OCI-LY1 (cell line): ENCODE measurements around the gene ZNF74.
"Not testable (repeated sequence)": the region's sequence is repeated elsewhere in the genome, so short reads cannot be mapped to it uniquely, and the experiment has no call there.

ENCODE experiments used
- H2AFZ ChIP-seq: fragments of 200-600 bp; sonication (generic), shearing (Covaris generic); 2 replicates; pipeline ENCODE4 v1.6.0; 2014; ENCODE audit warnings: antibody characterized with exemption, mild to moderate bottlenecking, low read length
- H3F3A ChIP-seq: fragments of 200-600 bp; sonication (generic), shearing (Covaris generic); 2 replicates; pipeline ENCODE4 v1.6.0; 2014; ENCODE audit warnings: mild to moderate bottlenecking, antibody characterized with exemption, low read length, moderate library complexity; ENCODE audit not compliant: insufficient read depth
- H3K27ac ChIP-seq: fragments of 200-600 bp; sonication (generic); 2 replicates; pipeline ENCODE4 v1.5.1; 2014; ENCODE audit warnings: low read length, mixed run types, mild to moderate bottlenecking, low read depth; ENCODE audit not compliant: poor library complexity, severe bottlenecking
- H3K27me3 ChIP-seq: fragments of 200-600 bp; sonication (generic); 2 replicates; pipeline ENCODE4 v1.6.0; 2014; ENCODE audit warnings: antibody characterized with exemption, mild to moderate bottlenecking, low read length, moderate library complexity; ENCODE audit not compliant: insufficient read depth
- H3K36me3 ChIP-seq: fragments of 200-600 bp; sonication (generic); 2 replicates; pipeline ENCODE4 v1.6.1; 2014; ENCODE audit warnings: mild to moderate bottlenecking, antibody characterized with exemption, low read length, moderate library complexity, mixed read lengths; ENCODE audit not compliant: insufficient read depth
- H3K4me1 ChIP-seq: fragments of 200-600 bp; sonication (generic); 2 replicates; pipeline ENCODE4 v1.5.1; 2014; ENCODE audit warnings: mild to moderate bottlenecking, low read length, moderate library complexity; ENCODE audit not compliant: insufficient read depth, severe bottlenecking
- H3K4me2 ChIP-seq: fragments of 200-600 bp; sonication (generic), shearing (Covaris generic); 2 replicates; pipeline ENCODE4 v1.6.1; 2014; ENCODE audit warnings: low read length
- H3K4me3 ChIP-seq: fragments of 200-600 bp; sonication (generic); 2 replicates; pipeline ENCODE4 v1.5.1; 2014; ENCODE audit warnings: low read length, low read depth, mild to moderate bottlenecking, mixed read lengths; ENCODE audit not compliant: poor library complexity, severe bottlenecking
- H3K79me2 ChIP-seq: fragments of 200-600 bp; shearing (Covaris generic); 2 replicates; pipeline ENCODE4 v1.6.1; 2016; ENCODE audit warnings: mixed run types, low read length, mixed read lengths; ENCODE audit not compliant: insufficient read depth
- H3K9ac ChIP-seq: fragments of 200-600 bp; sonication (generic), shearing (Covaris generic); 2 replicates; pipeline ENCODE4 v1.6.1; 2014; ENCODE audit warnings: mild to moderate bottlenecking, low read length, mixed read lengths
- H3K9me2 ChIP-seq: fragments of 200-600 bp; sonication (generic), shearing (Covaris generic); 2 replicates; pipeline ENCODE4 v1.6.1; 2014; ENCODE audit warnings: low read depth, mild to moderate bottlenecking, low read length, mixed read lengths
- H3K9me3 ChIP-seq: fragments of 200-600 bp; shearing (Covaris generic); 2 replicates; pipeline ENCODE4 v1.6.1; 2014; ENCODE audit warnings: low read length, mixed read lengths
- H4K20me1 ChIP-seq: fragments of 200-600 bp; sonication (generic), shearing (Covaris generic); 2 replicates; pipeline ENCODE4 v1.6.0; 2016; ENCODE audit warnings: mild to moderate bottlenecking, low read length; ENCODE audit not compliant: insufficient read depth
- EZH2 ChIP-seq: fragments of 200-600 bp; sonication (generic), shearing (Covaris generic); IDR thresholded peaks from 2 replicates; pipeline ENCODE4 v1.8.0; 2017; ENCODE audit warnings: borderline replicate concordance, mixed run types, mild to moderate bottlenecking, antibody characterized with exemption, low read length, moderate library complexity, mixed read lengths
- TF ChIP-seq, protein P1 (sequence below): fragments of 200-600 bp; sonication (generic), shearing (Covaris generic); IDR thresholded peaks from 2 replicates; pipeline ENCODE4 v1.5.1; 2017; ENCODE audit warnings: mild to moderate bottlenecking, antibody characterized with exemption, low read length, moderate library complexity, mixed read lengths

Gene ZNF74

DNA sequence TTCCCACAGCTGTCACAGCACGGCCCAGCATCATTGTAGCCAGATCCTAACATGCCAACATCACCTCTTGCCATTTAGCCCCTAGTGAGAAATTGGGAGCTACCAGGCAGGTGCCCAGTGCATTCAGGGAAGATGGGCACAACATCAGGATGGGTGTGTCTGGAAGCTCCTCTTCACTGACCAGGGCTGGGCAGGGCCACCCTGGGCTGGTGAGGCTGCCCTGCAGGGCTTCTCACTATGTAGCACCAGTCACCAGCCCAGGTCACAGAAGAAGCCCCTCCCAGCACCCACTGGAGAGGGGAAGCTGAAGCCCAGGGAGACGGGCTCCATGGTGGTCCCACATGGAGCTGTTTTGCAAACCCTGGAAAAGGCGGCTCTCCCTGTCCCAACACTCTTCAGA, 13.9 kb downstream of the ZNF74 start:
- H3F3A ChIP-seq: no peaks in the 10 kb centered on the region
- no peaks in the 10 kb centered on the region for H3K4me1 ChIP-seq
- H3K36me3 ChIP-seq: no peaks in the 10 kb centered on the region
- H3K9ac ChIP-seq: no peak overlapping the region
- no peak for TF ChIP-seq EZH2
- TF ChIP-seq, protein P1, sequence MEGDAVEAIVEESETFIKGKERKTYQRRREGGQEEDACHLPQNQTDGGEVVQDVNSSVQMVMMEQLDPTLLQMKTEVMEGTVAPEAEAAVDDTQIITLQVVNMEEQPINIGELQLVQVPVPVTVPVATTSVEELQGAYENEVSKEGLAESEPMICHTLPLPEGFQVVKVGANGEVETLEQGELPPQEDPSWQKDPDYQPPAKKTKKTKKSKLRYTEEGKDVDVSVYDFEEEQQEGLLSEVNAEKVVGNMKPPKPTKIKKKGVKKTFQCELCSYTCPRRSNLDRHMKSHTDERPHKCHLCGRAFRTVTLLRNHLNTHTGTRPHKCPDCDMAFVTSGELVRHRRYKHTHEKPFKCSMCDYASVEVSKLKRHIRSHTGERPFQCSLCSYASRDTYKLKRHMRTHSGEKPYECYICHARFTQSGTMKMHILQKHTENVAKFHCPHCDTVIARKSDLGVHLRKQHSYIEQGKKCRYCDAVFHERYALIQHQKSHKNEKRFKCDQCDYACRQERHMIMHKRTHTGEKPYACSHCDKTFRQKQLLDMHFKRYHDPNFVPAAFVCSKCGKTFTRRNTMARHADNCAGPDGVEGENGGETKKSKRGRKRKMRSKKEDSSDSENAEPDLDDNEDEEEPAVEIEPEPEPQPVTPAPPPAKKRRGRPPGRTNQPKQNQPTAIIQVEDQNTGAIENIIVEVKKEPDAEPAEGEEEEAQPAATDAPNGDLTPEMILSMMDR: no peak
- H3K27ac ChIP-seq: no peak overlapping the region
- H3K79me2 ChIP-seq: no peaks in the 10 kb centered on the region
- H3K9me2 ChIP-seq: no peaks in the 10 kb centered on the region
- peaks cover 5% of the 10 kb centered on the region; the same call in 1 of the 2 replicates for H3K27me3 ChIP-seq
- no peaks in the 10 kb centered on the region for H4K20me1 ChIP-seq
- H2AFZ ChIP-seq: no peak overlapping the region
- no peaks in the 10 kb centered on the region for H3K9me3 ChIP-seq
- no peak overlapping the region for H3K4me2 ChIP-seq
- no peak overlapping the region for H3K4me3 ChIP-seq

DNA sequence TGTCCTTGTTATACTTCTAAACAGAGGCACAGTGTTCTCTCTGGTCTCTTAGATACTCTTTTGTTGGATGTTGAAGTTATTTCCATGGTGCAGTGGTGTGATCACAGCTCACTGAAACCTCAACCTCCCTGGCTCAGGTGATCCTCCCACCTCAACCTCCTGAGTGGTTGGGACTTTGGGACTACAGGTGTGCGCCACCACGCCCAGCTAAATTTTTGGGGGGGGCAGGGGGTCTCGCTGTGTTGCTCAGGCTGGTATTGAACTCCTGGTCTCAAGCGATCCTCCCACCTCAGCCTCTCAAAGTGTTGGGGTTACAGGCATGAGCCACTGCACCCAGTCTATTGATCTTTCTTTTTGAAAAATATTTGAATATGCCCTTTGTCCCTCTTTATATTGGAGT, 14.9 kb downstream of the ZNF74 start:
- Histone ChIP-seq H3K4me3 (no peak overlapping the region), H3K9me3 (no peaks in the 10 kb centered on the region), H3K36me3 (no peaks in the 10 kb centered on the region), H3K79me2 (no peaks in the 10 kb centered on the region), H2AFZ (no peak overlapping the region), H3K4me1 (no peaks in the 10 kb centered on the region), H3K27ac (no peak overlapping the region), H4K20me1 (no peaks in the 10 kb centered on the region), H3K9me2 (no peaks in the 10 kb centered on the region), H3K9ac (no peak overlapping the region), H3K27me3 (peaks cover 5% of the 10 kb centered on the region; the same call in 1 of the 2 replicates), H3F3A (no peaks in the 10 kb centered on the region), H3K4me2 (no peak overlapping the region)
- TF ChIP-seq, protein P1: no peak
- no peak for TF ChIP-seq EZH2

DNA sequence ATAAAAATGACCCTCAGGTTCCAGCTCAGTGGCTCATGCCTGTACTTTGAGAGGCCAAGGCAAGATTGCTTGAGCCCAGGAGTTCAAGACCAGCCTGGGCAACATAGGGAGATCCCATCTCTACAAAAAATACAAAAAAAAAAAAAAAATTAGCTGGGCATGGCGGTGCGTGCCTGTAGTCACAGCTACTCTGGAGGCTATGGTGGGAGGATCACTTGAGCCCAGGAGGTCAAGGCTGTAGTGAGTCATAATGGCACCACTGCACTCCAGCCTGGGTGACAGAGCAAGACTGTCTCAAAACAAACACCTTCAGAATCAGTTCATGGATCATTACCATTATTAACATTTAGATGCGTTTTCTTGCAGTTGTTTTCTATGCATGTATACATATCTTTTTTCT, 15.4 kb downstream of the ZNF74 start:
- H3K4me2 ChIP-seq, H2AFZ ChIP-seq, H3K9me3 ChIP-seq, H4K20me1 ChIP-seq, H3K9me2 ChIP-seq, H3K36me3 ChIP-seq, H3F3A ChIP-seq, H3K27me3 ChIP-seq, H3K4me1 ChIP-seq, H3K9ac ChIP-seq, H3K27ac ChIP-seq, H3K79me2 ChIP-seq, H3K4me3 ChIP-seq: not testable (repeated sequence)

DNA sequence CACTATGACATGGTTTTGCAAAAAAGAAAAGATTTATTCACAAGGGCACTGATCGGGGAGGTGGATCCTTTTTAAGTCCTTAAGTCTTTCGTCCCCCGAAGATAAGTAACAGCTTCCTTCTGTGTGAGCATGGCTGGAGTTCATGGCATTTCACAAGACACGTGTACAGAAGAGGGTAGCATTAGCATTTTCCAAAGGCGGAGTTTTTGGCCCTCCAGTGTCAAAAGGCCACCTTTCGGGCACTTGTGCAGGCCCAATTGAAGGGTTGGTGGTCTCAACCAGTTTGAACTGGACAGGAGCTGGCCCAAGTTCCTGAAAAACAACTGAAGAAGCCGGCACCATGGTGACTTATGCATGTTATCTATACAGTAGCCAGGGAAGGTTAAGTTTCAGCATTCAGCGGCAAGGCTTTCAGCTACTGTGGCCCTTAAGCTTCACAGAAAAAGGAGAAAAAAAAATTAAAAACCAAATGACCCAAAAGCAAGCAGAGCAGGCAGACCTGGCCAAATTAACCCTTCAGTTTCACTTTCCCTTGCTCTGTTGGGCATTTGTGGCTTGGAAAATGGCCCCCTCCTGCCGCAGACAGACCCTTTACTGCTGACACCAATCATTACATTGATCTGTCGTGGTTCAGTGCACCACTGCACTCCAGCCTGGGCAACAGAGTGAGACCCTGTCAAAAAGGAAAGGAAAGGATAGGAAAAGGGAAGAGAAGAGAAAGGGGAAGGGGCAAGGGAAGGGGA, 18.7 kb downstream of the ZNF74 start:
- no peak overlapping the region for H3K27ac ChIP-seq
- no peaks in the 10 kb centered on the region for H3K79me2 ChIP-seq
- peaks cover 5% of the 10 kb centered on the region; the same call in 1 of the 2 replicates for H3K27me3 ChIP-seq
- no peaks in the 10 kb centered on the region for H3K36me3 ChIP-seq
- no peaks in the 10 kb centered on the region for H3K9me3 ChIP-seq
- TF ChIP-seq, protein P1: no peak
- no peak for TF ChIP-seq EZH2
- no peak overlapping the region for H3K9ac ChIP-seq
- no peak overlapping the region for H3K4me3 ChIP-seq
- H4K20me1 ChIP-seq: no peaks in the 10 kb centered on the region
- H2AFZ ChIP-seq: no peak overlapping the region
- H3K9me2 ChIP-seq: no peaks in the 10 kb centered on the region
- H3K4me2 ChIP-seq: no peak overlapping the region
- no peaks in the 10 kb centered on the region for H3F3A ChIP-seq
- H3K4me1 ChIP-seq: no peaks in the 10 kb centered on the region
